ENCODE measurements around the gene TMEM223. TPM values are rescaled to one million over a fixed set of nuclear protein-coding genes. Genes with fewer than 3 reads are reported as not detected.
"Not testable (repeated sequence)": the region's sequence is repeated elsewhere in the genome, so short reads cannot be mapped to it uniquely, and the experiment has no call there.

TMEM223 gene
- polyA plus RNA-seq, 1 experiment, result 15.7 TPM

DNA sequence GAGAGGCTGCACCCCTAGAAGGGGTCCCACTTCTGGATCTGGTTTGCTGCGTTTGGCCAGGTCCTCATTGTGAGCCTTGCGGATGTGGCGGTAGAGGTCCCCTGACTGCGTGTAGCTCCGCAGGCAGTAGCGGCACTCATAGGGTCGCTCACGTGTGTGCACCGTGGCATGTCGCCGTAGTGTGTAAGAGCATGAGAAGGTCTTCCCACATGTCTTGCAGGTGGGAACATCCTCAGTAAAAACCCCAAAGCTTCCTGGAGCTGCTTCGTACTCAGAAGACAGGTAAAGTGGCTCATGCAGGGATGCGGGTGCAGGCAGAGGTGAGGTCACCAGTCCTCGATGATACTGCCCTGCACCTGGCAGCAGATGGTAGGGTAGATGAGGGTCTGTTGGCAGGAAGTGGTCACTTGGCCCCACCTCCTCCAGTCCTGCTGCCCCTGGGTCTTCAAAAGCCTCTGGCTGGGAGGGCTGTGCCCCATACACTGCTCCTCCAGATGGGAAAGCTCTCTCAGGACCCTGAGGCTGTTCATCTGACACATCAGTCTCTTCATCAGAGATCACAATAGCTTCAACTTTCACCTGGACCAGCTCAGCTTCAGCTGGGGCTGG lies 39.5 kb downstream of the TMEM223 start:
- no peak for DNase-seq (ENCODE audit: low read depth)
- Histone ChIP-seq H3K27me3 (ENCODE audit: control insufficient read depth, insufficient read depth, low read length) (no peaks in the 10 kb centered on the region), H3K4me3 (ENCODE audit: low read depth, low read length) (no peak overlapping the region), H3K36me3 (ENCODE audit: control insufficient read depth, insufficient read depth, low read length) (peaks cover 11% of the 10 kb centered on the region)
- ChIA-PET POLR2A (no interaction called here), CTCF (interaction anchor here (1.0 to 2.1 kb wide), 2 partner anchors 18 to 34 kb away, joined by 3 to 13 read pairs; partner anchors contain the start of gene TMEM179B)
- TF ChIP-seq CTCF (IDR thresholded peaks at IDR 0.05; ENCODE audit: insufficient read depth, low read depth, low read length), result no peak

DNA sequence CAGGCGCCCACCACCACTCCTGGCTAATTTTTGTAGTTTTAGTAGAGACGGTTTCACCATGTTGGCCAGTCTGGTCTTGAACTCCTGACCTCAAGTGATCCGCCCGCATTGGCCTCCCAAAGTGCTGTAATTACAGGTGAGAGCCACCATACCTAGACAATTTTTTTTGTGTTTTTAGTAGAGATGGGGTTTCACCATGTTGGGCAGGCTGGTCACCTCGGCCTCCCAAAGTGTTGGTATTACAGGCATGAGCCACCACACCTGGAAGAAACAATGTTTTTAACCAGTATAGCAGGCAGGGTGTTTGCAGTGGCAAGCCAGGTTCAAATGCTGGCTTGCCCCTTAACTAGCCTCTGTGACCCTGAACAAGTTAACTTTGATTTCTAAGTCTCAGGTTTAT lies 41.9 kb downstream of the TMEM223 start:
- CTCF ChIA-PET; H3K4me3 ChIP-seq (ENCODE audit: low read depth, low read length); H3K27me3 ChIP-seq (ENCODE audit: control insufficient read depth, insufficient read depth, low read length); DNase-seq (ENCODE audit: low read depth): not testable (repeated sequence)
- peaks cover 11% of the 10 kb centered on the region for H3K36me3 ChIP-seq (ENCODE audit: control insufficient read depth, insufficient read depth, low read length)
- POLR2A ChIA-PET, result interaction anchor here (0.6 kb wide), 1 partner anchor 23 kb away, joined by 20 read pairs; no protein-coding TSS in a partner anchor

DNA sequence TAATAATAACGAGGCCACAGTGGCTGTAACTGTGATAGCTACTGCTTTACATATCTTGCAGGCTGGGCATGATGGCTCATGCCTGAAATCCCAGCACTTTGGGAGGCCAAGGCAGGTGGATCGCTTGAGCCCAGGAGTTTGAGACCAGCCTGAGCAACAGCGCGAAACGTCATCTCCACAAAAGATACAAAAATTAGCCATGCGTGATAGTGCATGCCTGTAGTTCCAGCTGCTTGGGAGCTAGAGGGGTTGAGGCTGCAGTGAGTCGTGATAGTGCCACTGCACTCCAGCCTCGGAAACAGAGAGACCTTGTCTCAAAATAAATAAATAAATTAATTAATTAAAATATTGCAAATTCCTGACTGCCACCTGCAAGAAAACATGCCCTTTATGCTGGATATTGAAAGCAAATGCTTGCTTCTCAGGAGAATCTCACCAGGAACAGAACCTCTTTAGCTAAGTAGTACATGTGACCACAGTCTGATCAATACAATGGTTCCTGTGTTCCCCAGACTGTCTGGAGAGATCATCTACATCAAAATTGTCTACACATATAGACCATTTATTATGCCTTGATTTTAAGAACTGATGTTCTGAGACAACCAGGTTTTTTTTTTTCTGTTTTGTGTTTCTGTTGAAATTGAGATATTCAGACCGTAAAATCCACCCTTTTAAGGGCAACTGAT lies 44.2 kb downstream of the TMEM223 start:
- ChIA-PET CTCF (interaction anchor here (2.7 kb wide), 1 partner anchor 39 kb away, joined by 9 read pairs; the partner anchor contains the start of gene TMEM179B), POLR2A (no interaction called here)
- Histone ChIP-seq H3K27me3 (ENCODE audit: control insufficient read depth, insufficient read depth, low read length) (no peaks in the 10 kb centered on the region), H3K4me3 (ENCODE audit: low read depth, low read length) (no peak overlapping the region), H3K36me3 (ENCODE audit: control insufficient read depth, insufficient read depth, low read length) (peaks cover 7% of the 10 kb centered on the region)
- no peak for TF ChIP-seq CTCF (IDR thresholded peaks at IDR 0.05; ENCODE audit: insufficient read depth, low read depth, low read length)
- DNase-seq (ENCODE audit: low read depth), result no peak

Small RNA genes within 50 kb of the gene (small RNA-seq; reads per million reads assigned to genes)
- gene MIR6514 (ENCODE audit: insufficient read length, low read depth, low replicate concordance) (4.2 reads per million, percentile 56 among the genes with 10 or more reads in this experiment), gene RNU6-118P (ENCODE audit: insufficient read length, low read depth, low replicate concordance) (not detected)

Other genes with a start within 250 kb of the TMEM223 start
- gene AHNAK, start 245.2 kb downstream of the TMEM223 start, polyA plus RNA-seq (2011; rRNA removed), result 145 and 185 TPM in 2 replicates
- gene EEF1G, start 218.1 kb downstream of the TMEM223 start, polyA plus RNA-seq (2011; rRNA removed), result 2,358 and 2,459 TPM in 2 replicates
- gene TUT1, start 200.5 kb downstream of the TMEM223 start, polyA plus RNA-seq (2011; rRNA removed), result 6.4 and 9.9 TPM in 2 replicates
- 16.4 and 17.8 TPM in 2 replicates for gene MTA2, start 190.1 kb downstream of the TMEM223 start, polyA plus RNA-seq (2011; rRNA removed)
- 18.9 and 26.5 TPM in 2 replicates for gene EML3, start 179.2 kb downstream of the TMEM223 start, polyA plus RNA-seq (2011; rRNA removed)
- gene ROM1, start 178.7 kb downstream of the TMEM223 start, polyA plus RNA-seq (2011; rRNA removed), result 2.1 and 2.2 TPM in 2 replicates
- gene B3GAT3, start 170.0 kb downstream of the TMEM223 start, polyA plus RNA-seq (2011; rRNA removed), result 24.5 and 42.4 TPM in 2 replicates
- 388 and 463 TPM in 2 replicates for gene GANAB, start 145.4 kb downstream of the TMEM223 start, polyA plus RNA-seq (2011; rRNA removed)
- gene INTS5, start 138.7 kb downstream of the TMEM223 start, polyA plus RNA-seq (2011; rRNA removed), result 6.7 and 17.3 TPM in 2 replicates
- gene C11orf98, start 126.8 kb downstream of the TMEM223 start, polyA plus RNA-seq (2011; rRNA removed), result 43.0 and 45.2 TPM in 2 replicates
- gene CSKMT, start 126.7 kb downstream of the TMEM223 start, polyA plus RNA-seq (2011; rRNA removed), result 5.1 and 6.6 TPM in 2 replicates
- gene UQCC3, start 120.3 kb downstream of the TMEM223 start, polyA plus RNA-seq (2011; rRNA removed), result 6.9 TPM in 2 replicates
- gene LBHD1, start 119.7 kb downstream of the TMEM223 start, polyA plus RNA-seq (2011; rRNA removed), result 4.0 and 4.1 TPM in 2 replicates
- 83.7 and 86.0 TPM in 2 replicates for gene UBXN1, start 112.9 kb downstream of the TMEM223 start, polyA plus RNA-seq (2011; rRNA removed)
- gene LRRN4CL, start 102.5 kb downstream of the TMEM223 start, polyA plus RNA-seq (2011; rRNA removed), result 2.6 and 2.9 TPM in 2 replicates
- 70.8 and 94.1 TPM in 2 replicates for gene BSCL2, start 84.6 kb downstream of the TMEM223 start, polyA plus RNA-seq (2011; rRNA removed)
- not detected in 2 replicates for gene GNG3, start 84.3 kb downstream of the TMEM223 start, polyA plus RNA-seq (2011; rRNA removed)
- gene HNRNPUL2, start 64.5 kb downstream of the TMEM223 start, polyA plus RNA-seq (2011; rRNA removed), result 10.0 and 17.3 TPM in 2 replicates
- 31.7 and 32.6 TPM in 2 replicates for gene TTC9C, start 63.5 kb downstream of the TMEM223 start, polyA plus RNA-seq (2011; rRNA removed)
- 3.5 and 3.8 TPM in 2 replicates for gene ZBTB3, start 37.8 kb downstream of the TMEM223 start, polyA plus RNA-seq (2011; rRNA removed)
- gene POLR2G, start 30.4 kb downstream of the TMEM223 start, polyA plus RNA-seq (2011; rRNA removed), result 151 and 208 TPM in 2 replicates
- 9.1 and 17.0 TPM in 2 replicates for gene TAF6L, start 20.6 kb downstream of the TMEM223 start, polyA plus RNA-seq (2011; rRNA removed)
- 76.2 and 97.1 TPM in 2 replicates for gene TMEM179B, start 4.6 kb downstream of the TMEM223 start, polyA plus RNA-seq (2011; rRNA removed)
- 37.8 and 51.0 TPM in 2 replicates for gene NXF1, start 13.4 kb upstream of the TMEM223 start, polyA plus RNA-seq (2011; rRNA removed)
- gene STX5, start 40.0 kb upstream of the TMEM223 start, polyA plus RNA-seq (2011; rRNA removed), result 61.5 and 76.6 TPM in 2 replicates
- not detected in 2 replicates for gene TEX54, start 40.8 kb upstream of the TMEM223 start, polyA plus RNA-seq (2011; rRNA removed)
- 24.4 and 37.9 TPM in 2 replicates for gene WDR74, start 47.6 kb upstream of the TMEM223 start, polyA plus RNA-seq (2011; rRNA removed)
- gene SLC3A2, start 88.9 kb upstream of the TMEM223 start, polyA plus RNA-seq (2011; rRNA removed), result 394 and 535 TPM in 2 replicates
- gene CHRM1, start 129.4 kb upstream of the TMEM223 start, polyA plus RNA-seq (2011; rRNA removed), result not detected in 2 replicates
- gene SLC22A6, start 193.0 kb upstream of the TMEM223 start, polyA plus RNA-seq (2011; rRNA removed), result not detected in 2 replicates
- gene SLC22A8, start 223.8 kb upstream of the TMEM223 start, polyA plus RNA-seq (2011; rRNA removed), result not detected in 2 replicates

Data from BJ (cell line).